ENCODE data around the gene TDRD7. TPM values are rescaled to one million over a fixed set of nuclear protein-coding genes. Genes with fewer than 3 reads are reported as not detected.

The TDRD7 gene
- total and polyA plus RNA-seq, 2 of the 8 experiments (the other 6 are each of a cell fraction or from before 2014, with no cell fraction given) = 1.2 to 2.3 TPM

- POLR2A ChIA-PET (ENCODE audit: partially characterized antibody) = interaction anchor here (1.4 kb wide), 1 partner anchor 123 kb away, joined by 4 read pairs; no protein-coding TSS in a partner anchor
- Histone ChIP-seq H3K23me2 (ENCODE audit: low read depth, low read length) (no peaks in the 10 kb centered on the region), H2BK120ac (replicated peaks; ENCODE audit: low read depth, low read length) (no peak overlapping the region)
Observed at GRCh38 chr9:97479496-97480159, 67.7 kb downstream of the TDRD7 start.

More at GRCh38 chr9:97479496-97480159, 67.7 kb downstream of the TDRD7 start:
- peaks cover 0 to 3% (median 0%) of the 10 kb centered on the region in 4 experiments; a peak in 1 of 7 replicates for H3K27me3 ChIP-seq (replicated peaks in 1 of 4; ENCODE audit: control insufficient read depth in 3 of 4, extremely low read depth in 1 of 4, insufficient read depth in 3 of 4, low read length in 3 of 4)
- no peaks in the 10 kb centered on the region for H3K79me2 ChIP-seq (ENCODE audit: control insufficient read depth in 1 of 2, insufficient read depth in 2 of 2, low read length in 2 of 2)
- no peak overlapping the region for H2BK20ac ChIP-seq (ENCODE audit: low read length)
- no peak overlapping the region for H3K4me2 ChIP-seq (ENCODE audit: insufficient read depth in 1 of 2, low read depth in 2 of 2, low read length in 2 of 2)
- CTCF ChIA-PET (ENCODE audit: partially characterized antibody) = interaction anchor here (0.7 to 5.5 kb wide), 9 partner anchors 11 to 122 kb away, joined by 3 to 69 read pairs (median 4); partner anchors contain the start of gene TMOD1
- TF ChIP-seq NRF1 (IDR thresholded peaks at IDR 0.05; ENCODE audit: low read depth, low read length) (no peak), KDM5A (IDR thresholded peaks at IDR 0.05; ENCODE audit: low read length) (no peak), SUZ12 (IDR thresholded peaks at IDR 0.05; ENCODE audit: low read length) (no peak)
- H3K9ac ChIP-seq (replicated peaks in 1 of 4; ENCODE audit: extremely low read depth in 1 of 4, low read depth in 3 of 4, low read length in 3 of 4) = no peak overlapping the region
- H3K23ac ChIP-seq (ENCODE audit: insufficient read length) = no peak overlapping the region
- H3K4me3 ChIP-seq (ENCODE audit: extremely low read depth in 1 of 4, insufficient read depth in 2 of 4, low read depth in 3 of 4, low read length in 4 of 4) = no peak overlapping the region
- H3K27ac ChIP-seq (ENCODE audit: low read depth, low read length) = no peak overlapping the region
- H3K14ac ChIP-seq (ENCODE audit: insufficient read length) = no peak overlapping the region
- no peak overlapping the region for H2BK15ac ChIP-seq (ENCODE audit: low read length)
- H4K8ac ChIP-seq (ENCODE audit: extremely low read depth, insufficient read depth, low read length) = no peak overlapping the region
- 0 out of 2 replicates have a peak overlapping the region, but pooled peaks have one; percentile 47 for H2AFZ ChIP-seq (ENCODE audit: low read length)
- H4K20me1 ChIP-seq (replicated peaks in 1 of 2; ENCODE audit: control insufficient read depth in 1 of 2, insufficient read depth in 2 of 2, low read length in 2 of 2) = no peaks in the 10 kb centered on the region
- no peak overlapping the region for H4K91ac ChIP-seq (replicated peaks; ENCODE audit: insufficient read length, low read length)
- no peak overlapping the region for H2BK12ac ChIP-seq (ENCODE audit: low read depth, low read length)
- no peaks in the 10 kb centered on the region for H3K4me1 ChIP-seq (replicated peaks in 1 of 4; ENCODE audit: control insufficient read depth in 3 of 4, insufficient read depth in 4 of 4, low read length in 3 of 4)
- H2AK5ac ChIP-seq (ENCODE audit: low read depth, low read length) = no peak overlapping the region
- FAIRE-seq = peak; percentile 73
- H4K5ac ChIP-seq (ENCODE audit: insufficient read length, low read depth, low read length) = no peak overlapping the region
- no peak overlapping the region for H3K18ac ChIP-seq (ENCODE audit: extremely low read depth, low read length)
- H3K56ac ChIP-seq (replicated peaks; ENCODE audit: insufficient read length, low read depth, low read length) = no peak overlapping the region
- H3K4ac ChIP-seq (replicated peaks; ENCODE audit: insufficient read length, low read depth, low read length) = no peak overlapping the region
- 81% methylated on average over 5 of the region's 5 CpGs; no CpG with 5 or more reads in 1 of the 2 experiments for WGBS, 2 experiments (ENCODE audit: extremely low coverage in 1 of 2, insufficient coverage in 1 of 2, insufficient read length in 1 of 2, insufficient replicate concordance in 2 of 2, low coverage in 1 of 2, low lambda C conversion rate in 2 of 2, missing lambda C conversion rate in 1 of 2)
- DNase-seq (ENCODE audit: low read depth in 1 of 2, low spot score in 2 of 2) = no peak
- no peak overlapping the region for H2BK5ac ChIP-seq (ENCODE audit: low read depth, low read length)
- no peaks in the 10 kb centered on the region for H3K36me3 ChIP-seq (ENCODE audit: control insufficient read depth in 2 of 4, insufficient read depth in 4 of 4, low read length in 3 of 4)
- no peaks in the 10 kb centered on the region for H3K9me3 ChIP-seq (ENCODE audit: insufficient read depth in 2 of 2, low read depth in 1 of 2, low read length in 1 of 2)
- no peaks in the 10 kb centered on the region for H3K79me1 ChIP-seq (ENCODE audit: low read depth, low read length)

All from H1 (cell line).